ENCODE data around the gene MICOS13.
"Not testable (repeated sequence)": the region's sequence is repeated elsewhere in the genome, so short reads cannot be mapped to it uniquely, and the experiment has no call there.

MICOS13 gene

DNA sequence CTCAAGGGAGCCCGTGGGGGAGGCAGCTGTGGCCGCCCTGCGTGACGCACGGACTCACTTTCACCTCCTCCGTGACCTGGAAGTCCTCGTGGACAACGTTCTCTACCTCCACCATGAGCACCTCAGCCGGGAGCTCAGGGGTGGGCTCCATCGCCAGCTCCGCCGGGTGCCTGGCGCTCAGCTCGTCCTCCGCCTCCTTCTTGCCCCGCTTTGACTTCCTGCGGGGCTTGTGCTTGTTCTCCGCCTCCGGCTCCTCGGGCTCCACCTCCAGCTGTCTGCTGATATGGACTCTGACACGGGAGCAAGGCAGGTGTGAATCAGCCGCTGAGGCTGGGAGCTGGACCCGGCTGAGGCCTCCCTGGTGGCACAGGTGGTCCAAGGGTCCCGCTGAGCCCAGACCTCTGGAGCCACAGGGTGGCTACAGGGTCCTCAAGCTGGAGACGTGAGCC, 31.4 kb upstream of the MICOS13 start:
- H3K4me1 ChIP-seq (ENCODE audit: control insufficient read depth in 1 of 2, insufficient read depth in 2 of 2, low read length in 2 of 2), result no peaks in the 10 kb centered on the region
- H3K36me3 ChIP-seq (ENCODE audit: control insufficient read depth in 1 of 2, insufficient read depth in 2 of 2, low read length in 2 of 2), result peaks cover 23 to 56% of the 10 kb centered on the region in 2 donors
- no peak overlapping the region for H3K4me3 ChIP-seq (ENCODE audit: low read depth in 1 of 2, low read length in 2 of 2)
- H3K9me3 ChIP-seq (ENCODE audit: control insufficient read depth in 1 of 2, low read length in 2 of 2), result no peaks in the 10 kb centered on the region
- no peaks in the 10 kb centered on the region for H3K27me3 ChIP-seq (ENCODE audit: low read depth, low read length)
- no peak overlapping the region for H3K27ac ChIP-seq (ENCODE audit: low read length)

DNA sequence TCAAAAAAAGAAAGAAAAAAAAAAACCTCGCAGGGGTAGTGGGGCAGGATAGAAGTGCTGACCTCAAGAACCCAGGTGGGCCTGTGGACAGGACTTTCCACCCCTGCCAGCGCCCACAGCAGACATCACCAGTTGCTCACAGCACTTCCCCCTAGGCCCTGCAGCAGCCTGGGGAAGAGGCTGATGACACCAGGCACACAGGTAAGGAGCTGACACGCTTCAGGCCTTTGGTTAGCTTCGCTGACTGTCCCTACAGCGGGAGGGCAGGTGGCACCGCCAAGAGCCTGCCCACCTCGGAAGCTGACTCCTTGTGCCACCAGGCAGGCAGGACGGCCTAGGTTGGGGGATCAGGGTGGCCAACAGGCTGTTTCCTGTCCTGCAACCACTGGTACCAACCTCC, 30.7 kb upstream of the MICOS13 start:
- no peaks in the 10 kb centered on the region for H3K4me1 ChIP-seq (ENCODE audit: control insufficient read depth in 1 of 2, insufficient read depth in 2 of 2, low read length in 2 of 2)
- peaks cover 26 to 63% of the 10 kb centered on the region in 2 donors for H3K36me3 ChIP-seq (ENCODE audit: control insufficient read depth in 1 of 2, insufficient read depth in 2 of 2, low read length in 2 of 2)
- H3K27ac ChIP-seq (ENCODE audit: low read length), result no peak overlapping the region
- H3K4me3 ChIP-seq (ENCODE audit: low read depth in 1 of 2, low read length in 2 of 2), result no peak overlapping the region
- no peaks in the 10 kb centered on the region for H3K9me3 ChIP-seq (ENCODE audit: control insufficient read depth in 1 of 2, low read length in 2 of 2)
- H3K27me3 ChIP-seq (ENCODE audit: low read depth, low read length), result no peaks in the 10 kb centered on the region

DNA sequence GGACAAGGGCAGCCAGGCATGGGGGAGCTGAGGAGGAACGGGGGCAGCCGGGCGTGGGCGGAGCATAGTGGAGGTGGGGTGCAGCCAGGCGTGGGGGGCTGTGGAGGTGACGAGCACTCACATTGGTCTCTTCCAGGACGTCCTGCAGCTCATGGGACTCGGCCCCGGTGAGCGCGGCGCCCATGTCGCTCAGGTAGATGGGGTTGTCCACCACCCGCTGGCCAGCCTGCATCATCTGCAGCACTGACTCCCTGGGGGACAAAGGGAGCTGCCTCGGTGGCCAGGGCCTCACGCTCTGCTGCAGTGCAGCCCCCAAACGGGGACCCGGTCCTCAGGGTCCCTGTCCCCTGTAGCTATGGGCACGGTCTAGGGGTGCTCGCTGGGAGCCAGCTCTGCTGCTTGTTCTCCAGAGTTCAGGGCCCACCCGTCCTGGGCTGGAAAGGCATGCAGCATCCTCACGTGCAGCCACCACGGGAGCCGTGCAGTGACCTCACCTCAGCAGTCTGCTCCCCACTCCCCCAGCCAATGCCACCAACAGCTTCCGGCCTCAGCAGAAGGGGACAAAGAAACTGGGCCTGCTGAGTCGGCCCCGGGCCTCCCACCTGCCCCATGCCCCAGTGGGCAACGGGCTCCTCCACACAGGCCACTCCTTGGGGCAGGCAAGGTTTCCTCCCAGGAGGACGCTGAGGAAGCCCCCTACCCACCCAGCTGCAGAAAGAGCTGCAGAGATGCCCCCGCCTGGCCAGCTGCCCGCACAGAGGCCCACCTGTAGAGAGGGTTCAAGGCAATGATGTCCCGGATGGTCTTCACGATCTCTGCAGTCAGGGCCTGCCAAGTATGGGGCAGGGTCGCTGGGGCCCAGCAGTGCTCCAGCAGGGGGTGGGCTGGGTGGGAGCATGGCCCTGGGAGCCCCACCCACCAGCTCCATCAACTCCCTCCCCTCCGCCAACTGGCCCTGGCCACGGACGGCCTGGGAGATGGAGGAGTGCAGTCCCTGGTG, 27.6 kb upstream of the MICOS13 start:
- Histone ChIP-seq H3K36me3 (ENCODE audit: control insufficient read depth in 1 of 2, insufficient read depth in 2 of 2, low read length in 2 of 2) (peaks cover 22 to 83% of the 10 kb centered on the region in 2 donors), H3K27ac (ENCODE audit: low read length) (no peak overlapping the region), H3K4me1 (ENCODE audit: control insufficient read depth in 1 of 2, insufficient read depth in 2 of 2, low read length in 2 of 2) (no peaks in the 10 kb centered on the region), H3K9me3 (ENCODE audit: control insufficient read depth in 1 of 2, low read length in 2 of 2) (no peaks in the 10 kb centered on the region), H3K4me3 (ENCODE audit: low read depth in 1 of 2, low read length in 2 of 2) (no peak overlapping the region), H3K27me3 (ENCODE audit: low read depth, low read length) (no peaks in the 10 kb centered on the region)

DNA sequence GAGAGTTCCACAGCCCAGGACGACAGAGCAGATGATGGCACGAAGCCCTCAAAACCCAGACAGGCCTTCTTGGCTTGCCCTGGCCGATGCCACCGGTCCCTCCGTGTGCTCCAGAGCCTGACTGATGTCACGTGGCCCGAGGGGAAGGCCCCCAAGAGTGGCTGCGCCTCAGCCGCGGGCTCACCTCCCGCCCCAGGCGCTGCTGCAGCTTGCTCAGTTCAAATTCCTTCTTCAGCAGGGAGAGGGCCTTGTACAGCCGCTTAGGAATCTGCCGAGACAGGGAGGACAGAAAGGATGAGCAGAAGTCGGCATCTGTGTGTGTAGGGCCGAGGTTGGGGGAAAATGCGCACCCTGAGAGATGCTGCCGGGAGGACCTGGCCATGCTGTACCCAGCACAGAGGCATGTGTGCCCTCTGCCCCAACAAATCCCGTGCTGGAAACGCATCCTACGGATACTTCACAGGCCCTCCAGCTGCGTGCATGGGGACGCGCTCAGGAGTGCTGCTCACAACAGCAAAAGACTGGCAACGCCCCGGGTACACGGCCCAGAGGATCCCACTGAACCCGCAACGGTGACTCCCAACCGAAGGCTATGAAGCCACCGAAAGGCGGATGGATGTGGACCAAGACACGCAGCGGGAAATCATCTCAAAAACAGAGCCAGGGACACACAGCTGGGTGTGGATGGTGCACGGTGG, 26.7 kb upstream of the MICOS13 start:
- H3K36me3 ChIP-seq (ENCODE audit: control insufficient read depth in 1 of 2, insufficient read depth in 2 of 2, low read length in 2 of 2), result peaks cover 16 to 74% of the 10 kb centered on the region in 2 donors
- H3K4me1 ChIP-seq (ENCODE audit: control insufficient read depth in 1 of 2, insufficient read depth in 2 of 2, low read length in 2 of 2), result no peaks in the 10 kb centered on the region
- H3K27ac ChIP-seq (ENCODE audit: low read length), result no peak overlapping the region
- no peaks in the 10 kb centered on the region for H3K9me3 ChIP-seq (ENCODE audit: control insufficient read depth in 1 of 2, low read length in 2 of 2)
- no peak overlapping the region for H3K4me3 ChIP-seq (ENCODE audit: low read depth in 1 of 2, low read length in 2 of 2)
- H3K27me3 ChIP-seq (ENCODE audit: low read depth, low read length), result no peaks in the 10 kb centered on the region

DNA sequence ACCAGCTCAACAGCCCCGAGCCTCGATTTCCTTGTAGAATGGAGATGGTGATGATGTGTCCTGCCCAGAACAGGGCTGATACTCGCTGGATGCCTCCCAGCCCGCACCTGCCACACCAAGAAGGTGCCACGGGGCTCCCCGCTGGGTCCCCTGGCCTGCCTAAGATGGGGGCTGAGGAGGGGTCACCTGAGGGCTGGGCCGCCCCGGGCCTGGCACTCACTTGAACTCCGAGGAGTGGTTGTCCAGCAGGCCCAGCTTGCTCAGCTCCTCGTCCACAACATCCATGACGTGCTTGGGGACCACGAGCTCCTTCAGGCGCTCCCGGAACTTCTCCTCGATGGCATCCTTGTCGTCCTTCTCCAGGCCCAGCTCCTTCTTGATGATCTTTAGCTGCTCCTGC, 25.2 kb upstream of the MICOS13 start:
- no peaks in the 10 kb centered on the region for H3K4me1 ChIP-seq (ENCODE audit: control insufficient read depth in 1 of 2, insufficient read depth in 2 of 2, low read length in 2 of 2)
- peaks cover 8 to 64% of the 10 kb centered on the region in 2 donors for H3K36me3 ChIP-seq (ENCODE audit: control insufficient read depth in 1 of 2, insufficient read depth in 2 of 2, low read length in 2 of 2)
- H3K9me3 ChIP-seq (ENCODE audit: control insufficient read depth in 1 of 2, low read length in 2 of 2), result no peaks in the 10 kb centered on the region
- no peak overlapping the region for H3K27ac ChIP-seq (ENCODE audit: low read length)
- no peak overlapping the region for H3K4me3 ChIP-seq (ENCODE audit: low read depth in 1 of 2, low read length in 2 of 2)
- H3K27me3 ChIP-seq (ENCODE audit: low read depth, low read length), result no peaks in the 10 kb centered on the region

DNA sequence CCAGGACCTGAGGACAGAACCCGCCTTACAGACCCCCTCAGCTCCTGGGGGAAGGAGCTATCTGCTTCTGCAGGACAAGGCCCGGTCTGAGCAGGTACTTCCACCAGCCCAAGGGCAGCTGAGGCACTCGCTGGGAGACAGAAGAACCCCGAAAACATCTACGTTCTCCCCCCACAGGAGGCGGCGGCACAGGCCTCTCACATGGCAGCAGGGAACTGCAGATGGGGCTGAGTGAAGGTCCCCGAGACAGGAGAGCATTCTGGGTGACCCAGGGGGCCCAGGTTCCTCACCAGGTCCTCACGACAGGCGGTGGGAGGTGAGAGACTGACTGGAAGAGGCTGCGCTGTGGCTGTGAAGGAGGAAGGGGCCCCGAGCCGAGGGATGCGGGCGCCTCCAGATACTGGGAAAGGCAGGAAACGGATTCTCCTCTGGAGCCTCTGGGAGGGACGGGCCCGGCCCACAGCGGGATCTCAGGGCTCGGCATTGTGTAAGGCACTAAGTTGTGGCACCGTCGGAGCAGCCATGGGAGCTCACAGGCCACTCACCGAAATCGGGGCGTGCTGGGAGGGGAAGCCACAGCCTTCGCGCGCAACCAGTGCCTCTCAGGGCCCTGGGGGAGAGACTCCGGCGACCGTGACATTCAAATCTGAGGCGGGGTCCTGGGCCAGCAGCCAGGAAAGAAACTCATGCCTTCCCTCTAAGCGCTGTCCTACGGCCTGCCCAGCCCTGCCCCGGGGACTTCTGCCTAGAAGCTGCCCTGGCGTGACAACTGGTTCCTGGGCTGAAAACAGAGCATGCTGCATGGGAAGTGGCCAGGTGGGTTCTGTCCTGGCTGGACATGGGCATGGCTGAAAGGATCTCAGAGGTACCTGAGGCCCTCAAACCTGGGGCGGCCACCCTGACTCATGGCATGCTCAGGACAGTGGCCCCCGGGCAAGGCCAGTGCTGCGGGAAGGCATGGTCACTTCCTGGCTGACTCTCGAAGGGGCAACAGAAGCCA, 23.8 kb upstream of the MICOS13 start:
- Histone ChIP-seq H3K4me1 (ENCODE audit: control insufficient read depth in 1 of 2, insufficient read depth in 2 of 2, low read length in 2 of 2) (no peaks in the 10 kb centered on the region), H3K9me3 (ENCODE audit: control insufficient read depth in 1 of 2, low read length in 2 of 2) (no peaks in the 10 kb centered on the region), H3K27ac (ENCODE audit: low read length) (no peak overlapping the region), H3K27me3 (ENCODE audit: low read depth, low read length) (no peaks in the 10 kb centered on the region), H3K36me3 (ENCODE audit: control insufficient read depth in 1 of 2, insufficient read depth in 2 of 2, low read length in 2 of 2) (peaks cover 8 to 66% of the 10 kb centered on the region in 2 donors), H3K4me3 (ENCODE audit: low read depth in 1 of 2, low read length in 2 of 2) (no peak overlapping the region)

DNA sequence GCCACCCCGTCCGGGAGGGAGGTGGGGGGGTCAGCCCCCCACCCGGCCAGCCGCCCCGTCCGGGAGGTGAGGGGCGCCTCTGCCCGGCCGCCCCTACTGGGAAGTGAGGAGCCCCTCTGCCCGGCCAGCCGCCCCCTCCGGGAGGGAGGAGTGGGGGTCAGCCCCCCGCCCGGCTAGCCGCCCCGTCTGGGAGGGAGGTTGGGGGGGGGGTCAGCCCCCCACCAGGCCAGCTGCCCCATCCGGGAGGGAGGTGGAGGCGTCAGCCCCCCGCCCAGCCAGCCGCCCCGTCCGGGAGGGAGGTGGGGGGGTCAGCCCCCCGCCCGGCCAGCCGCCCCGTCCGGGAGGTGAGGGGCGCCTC, 21.7 kb upstream of the MICOS13 start:
- H3K27ac ChIP-seq (ENCODE audit: low read length); H3K4me3 ChIP-seq (ENCODE audit: low read depth in 1 of 2, low read length in 2 of 2); H3K9me3 ChIP-seq (ENCODE audit: control insufficient read depth in 1 of 2, low read length in 2 of 2); H3K27me3 ChIP-seq (ENCODE audit: low read depth, low read length); H3K4me1 ChIP-seq (ENCODE audit: control insufficient read depth in 1 of 2, insufficient read depth in 2 of 2, low read length in 2 of 2): not testable (repeated sequence)
- H3K36me3 ChIP-seq (ENCODE audit: control insufficient read depth in 1 of 2, insufficient read depth in 2 of 2, low read length in 2 of 2), result peaks cover 4 to 64% of the 10 kb centered on the region in 2 donors

DNA sequence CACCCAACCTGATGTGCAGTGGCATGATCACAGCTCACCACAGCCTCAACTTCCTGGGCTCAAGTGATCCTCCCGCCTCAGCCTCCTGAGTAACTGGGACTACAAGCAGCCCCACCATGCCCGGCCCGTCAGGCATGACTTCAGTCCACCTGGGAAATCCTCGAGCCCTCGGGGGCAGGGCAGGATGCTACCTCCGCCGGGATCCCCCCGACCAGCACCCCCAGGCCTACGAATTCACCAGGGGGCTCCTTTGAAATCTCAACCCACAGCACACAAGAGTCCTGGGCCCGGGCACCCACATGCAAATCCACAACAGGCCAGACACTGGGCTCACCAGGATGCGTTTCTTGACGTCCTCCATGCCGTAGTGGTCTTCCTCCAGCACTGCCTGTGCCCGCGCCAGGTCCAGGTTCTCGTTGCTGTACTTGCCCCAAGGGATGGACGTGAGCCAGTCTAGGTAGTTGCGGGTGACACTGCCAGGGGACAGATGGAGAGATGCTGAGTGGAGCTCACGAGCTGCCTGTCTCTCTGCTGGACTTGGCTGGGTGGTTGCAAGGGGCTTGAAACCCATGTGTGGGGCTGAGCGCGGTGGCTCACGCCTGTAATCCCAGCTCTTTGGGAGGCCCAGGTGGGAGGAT, 20.3 kb upstream of the MICOS13 start:
- Histone ChIP-seq H3K4me1 (ENCODE audit: control insufficient read depth in 1 of 2, insufficient read depth in 2 of 2, low read length in 2 of 2) (no peaks in the 10 kb centered on the region), H3K9me3 (ENCODE audit: control insufficient read depth in 1 of 2, low read length in 2 of 2) (no peaks in the 10 kb centered on the region), H3K27me3 (ENCODE audit: low read depth, low read length) (no peaks in the 10 kb centered on the region), H3K36me3 (ENCODE audit: control insufficient read depth in 1 of 2, insufficient read depth in 2 of 2, low read length in 2 of 2) (peaks cover under 1 to 64% of the 10 kb centered on the region in 2 donors), H3K27ac (ENCODE audit: low read length) (no peak overlapping the region), H3K4me3 (ENCODE audit: low read depth in 1 of 2, low read length in 2 of 2) (no peak overlapping the region)

DNA sequence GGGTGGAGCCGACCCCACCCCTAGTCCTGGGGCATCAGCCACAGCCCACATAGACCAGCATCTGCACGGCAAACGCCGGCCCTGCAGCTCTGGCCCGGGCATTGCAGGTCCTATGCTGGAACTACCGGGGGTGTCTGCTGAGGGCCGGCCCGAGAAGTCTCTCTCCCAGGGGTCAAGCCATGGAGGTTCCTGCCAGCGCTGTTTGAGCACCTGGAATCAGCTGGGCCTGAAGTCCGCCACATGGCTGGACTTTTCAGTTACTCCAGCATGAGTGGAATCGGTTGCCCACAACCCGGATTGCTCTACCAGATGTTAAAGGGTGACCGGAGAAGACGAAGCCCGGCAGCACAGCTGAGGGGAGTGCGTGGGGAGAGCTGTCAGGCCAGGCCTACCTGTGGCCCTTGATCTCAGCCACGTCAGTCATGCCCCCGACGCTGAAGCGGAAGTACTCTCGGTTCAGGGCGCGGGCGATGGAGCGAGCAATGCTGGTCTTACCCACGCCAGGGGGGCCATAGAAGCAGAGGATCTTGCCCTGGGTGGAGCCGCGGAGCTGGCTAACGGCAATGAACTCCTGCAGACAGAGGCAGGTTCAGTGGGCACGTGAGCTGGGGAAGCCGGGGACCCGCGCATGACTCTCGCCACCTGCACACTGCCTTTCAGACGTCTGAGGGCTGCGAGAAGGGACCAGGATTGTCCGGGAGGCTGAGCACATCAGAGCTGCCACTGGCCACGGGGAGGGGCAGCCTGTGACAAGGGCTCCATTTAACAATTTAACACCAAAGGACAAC, 18.5 kb upstream of the MICOS13 start:
- Histone ChIP-seq H3K27me3 (ENCODE audit: low read depth, low read length) (no peaks in the 10 kb centered on the region), H3K4me3 (ENCODE audit: low read depth in 1 of 2, low read length in 2 of 2) (no peak overlapping the region), H3K27ac (ENCODE audit: low read length) (no peak overlapping the region), H3K4me1 (ENCODE audit: control insufficient read depth in 1 of 2, insufficient read depth in 2 of 2, low read length in 2 of 2) (no peaks in the 10 kb centered on the region), H3K36me3 (ENCODE audit: control insufficient read depth in 1 of 2, insufficient read depth in 2 of 2, low read length in 2 of 2) (peaks cover 6 to 65% of the 10 kb centered on the region in 2 donors), H3K9me3 (ENCODE audit: control insufficient read depth in 1 of 2, low read length in 2 of 2) (no peaks in the 10 kb centered on the region)

Measured in muscle layer of duodenum (tissue), 2 donors.